Gastrocnemius medialis (tissue), 4 donors: Measurements from ENCODE around the gene CBLN2.

Source experiments
- CTCF ChIP-seq, 5 experiments: fragments of 450-650 bp in 3 of 5; fragments of 200-600 bp in 2 of 5; sonication (generic) in 2 of 5; IDR thresholded peaks in 4 of 5; conservative IDR thresholded peaks in 1 of 5; 1 replicate in 4 of 5; 2 replicates in 1 of 5; pipeline ENCODE4 v1.5.1; 2016 to 2019; ENCODE audit warnings: antibody characterized with exemption in 5 of 5, mild to moderate bottlenecking in 3 of 5, moderate library complexity in 3 of 5
- POLR2A ChIP-seq, 2 donors: fragments of 450-650 bp; IDR thresholded peaks; one replicate each; pipeline ENCODE4 v1.6.1; 2017; ENCODE audit warnings: antibody characterized with exemption in 2 of 2, mild to moderate bottlenecking in 2 of 2, moderate library complexity in 2 of 2

GRCh38 chr18:72584787-72585186, 40.6 kb upstream of the CBLN2 start:
- TF ChIP-seq CTCF (IDR thresholded peaks at IDR 0.05 in 4 of 5, conservative IDR thresholded peaks at IDR 0.05 in 1 of 5): no peak
- no peak for TF ChIP-seq POLR2A (IDR thresholded peaks at IDR 0.05)
